Adipose tissue (tissue), 3 donors: ENCODE results near the gene PMPCA. TPM values are rescaled to one million over a fixed set of nuclear protein-coding genes. Genes with fewer than 3 reads are reported as not detected.

Experiments used
- H3K27ac ChIP-seq: one replicate; pipeline ENCODE4 v1.5.1; 2013; ENCODE audit warnings: low read depth, low read length
- WGBS, 3 donors: extraction: QIAGEN DNeasy Blood & Tissue Kit; methylation state at CpG; one replicate each; pipeline ENCODE4 v1.1.7; 2013; 5-methylcytosine and 5-hydroxymethylcytosine counted together
- polyA plus RNA-seq, 3 donors: library from polyadenylated mRNA; stranded (reverse); fragments of 200-250 nt; gene quantifications; one replicate each; pipeline ENCODE4 v1.2.3, GENCODE V29; 2013
- donor health status: healthy with polysubstance abuse.
- donor health status: Bipolar disorder and iron deficiency.
- donor health status: healthy.

Gene PMPCA
- polyA plus RNA-seq, 3 donors, result 22.1 to 63.6 (median 22.9) TPM

DNA sequence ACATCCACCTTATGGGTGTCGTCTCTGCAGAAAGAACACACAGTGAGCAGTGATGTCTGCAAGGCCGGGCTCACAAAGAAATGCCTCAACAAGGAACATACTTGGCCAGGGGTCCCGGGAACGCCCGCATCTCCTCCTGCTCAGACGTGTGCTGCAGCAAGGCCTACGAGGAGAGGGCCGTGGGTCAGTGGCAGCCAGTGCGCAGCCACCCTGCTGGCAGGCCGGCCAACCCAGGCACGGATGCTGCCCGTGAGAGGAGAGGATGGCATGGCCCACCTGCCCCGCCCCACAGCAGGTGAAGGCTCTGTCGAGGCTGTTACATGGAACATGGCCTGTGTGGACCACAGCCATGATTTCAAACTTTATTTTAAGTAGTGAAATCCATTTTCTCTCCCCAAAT lies 53.1 kb downstream of the PMPCA start:
- H3K27ac ChIP-seq, result no peak overlapping the region
- WGBS, 3 donors, result 91 to 94% (median 94%) methylated on average over 14 of the region's 14 CpGs

DNA sequence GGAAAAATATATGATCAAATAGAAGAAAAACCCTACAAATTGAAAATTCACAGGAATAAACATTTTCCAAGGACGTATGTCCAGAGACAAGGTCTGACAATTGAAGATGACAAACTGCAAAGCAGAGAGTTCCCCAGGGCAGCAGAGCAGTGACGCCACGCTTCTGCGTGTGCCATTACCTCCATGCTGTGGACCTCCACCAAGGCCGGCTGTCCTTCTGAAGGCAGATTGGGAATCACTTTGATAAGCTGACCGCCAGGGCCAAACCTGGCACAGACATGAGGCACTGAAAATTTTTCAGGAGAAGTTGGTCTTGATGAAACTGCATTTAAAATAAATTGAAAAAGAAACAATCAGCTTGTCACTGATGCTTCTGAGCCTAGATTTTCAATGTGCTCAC lies 53.8 kb downstream of the PMPCA start:
- 80 to 93% (median 91%) methylated on average over 6 of the region's 6 CpGs for WGBS, 3 donors
- H3K27ac ChIP-seq, result no peak overlapping the region

DNA sequence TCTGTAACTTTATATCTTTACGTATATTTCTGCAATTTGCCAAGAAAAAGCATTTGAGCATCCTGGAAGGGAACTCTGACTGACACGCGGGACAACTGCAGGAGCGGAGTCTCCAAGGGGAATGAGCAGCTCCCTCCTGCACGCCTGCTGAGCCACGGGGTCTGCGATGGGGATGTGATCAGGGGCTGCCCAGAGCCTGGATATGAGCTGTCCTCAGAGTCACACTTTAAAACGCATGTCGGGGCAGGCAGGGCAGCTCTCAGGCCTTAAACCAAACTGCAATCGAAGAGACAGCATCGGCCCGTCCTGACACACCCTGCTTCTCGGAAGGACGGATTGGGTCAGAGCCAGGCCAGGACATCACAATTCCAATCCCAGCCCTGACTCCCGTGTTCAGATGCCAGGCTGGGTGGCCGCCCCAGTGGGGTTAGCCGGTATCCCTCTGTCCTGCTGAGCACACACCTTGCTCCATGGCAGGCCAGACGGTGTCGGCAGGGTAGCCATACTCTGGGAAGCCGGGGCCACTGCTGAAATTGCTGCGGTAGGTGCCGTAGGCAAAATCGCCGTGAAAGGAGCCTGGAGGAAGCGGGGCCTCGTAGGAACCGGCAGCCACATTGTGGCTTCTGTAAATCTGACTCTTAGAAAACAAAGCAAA lies 55.2 kb downstream of the PMPCA start:
- WGBS, 3 donors, result 94 to 95% (median 95%) methylated on average over 27 of the region's 27 CpGs

DNA sequence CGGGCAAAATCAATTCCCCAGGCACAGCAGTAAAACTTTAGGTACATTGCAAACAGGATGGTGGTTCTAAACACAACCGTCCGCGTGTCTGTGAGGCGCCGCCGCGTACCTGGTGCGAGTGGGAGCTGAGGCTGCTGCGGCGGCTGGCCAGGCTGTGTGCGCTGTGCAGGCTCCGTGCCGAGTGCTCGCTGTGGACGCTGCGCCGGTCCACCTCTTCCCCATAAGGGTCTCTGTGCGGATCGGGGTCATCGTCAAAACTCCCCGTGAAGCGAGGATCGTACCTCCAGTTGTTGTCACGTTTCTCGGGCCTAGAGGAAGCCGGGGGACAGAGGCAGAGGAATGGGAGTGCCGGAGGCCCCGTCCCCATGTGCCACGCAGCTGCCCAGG lies 55.7 kb downstream of the PMPCA start:
- H3K27ac ChIP-seq, result no peak overlapping the region
- WGBS, 3 donors, result 96 to 97% (median 96%) methylated on average over 30 of the region's 30 CpGs

More for the DNA sequence above, 55.2 kb downstream of the PMPCA start:
- no peak overlapping the region for H3K27ac ChIP-seq

DNA sequence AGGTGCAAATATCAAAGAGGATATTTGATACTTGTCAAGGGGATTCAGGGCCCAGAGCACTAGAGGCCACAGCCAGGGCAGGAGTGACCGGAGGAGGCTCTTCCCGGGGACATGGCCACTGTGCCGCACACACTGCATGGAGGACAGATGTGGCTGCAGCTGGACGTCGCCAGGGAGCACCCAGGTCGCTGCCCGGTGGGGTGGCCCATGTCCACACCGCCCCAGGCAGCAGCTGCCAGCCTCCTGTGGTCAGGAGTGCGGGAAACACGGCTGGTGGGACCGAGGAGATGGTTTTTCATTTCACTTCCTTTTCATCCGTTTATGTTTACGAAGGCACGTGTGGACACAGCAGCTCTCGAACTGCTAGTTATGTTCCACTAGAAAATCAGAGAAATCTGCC lies 57.3 kb downstream of the PMPCA start:
- 82 to 87% (median 86%) methylated on average over 15 of the region's 15 CpGs for WGBS, 3 donors

DNA sequence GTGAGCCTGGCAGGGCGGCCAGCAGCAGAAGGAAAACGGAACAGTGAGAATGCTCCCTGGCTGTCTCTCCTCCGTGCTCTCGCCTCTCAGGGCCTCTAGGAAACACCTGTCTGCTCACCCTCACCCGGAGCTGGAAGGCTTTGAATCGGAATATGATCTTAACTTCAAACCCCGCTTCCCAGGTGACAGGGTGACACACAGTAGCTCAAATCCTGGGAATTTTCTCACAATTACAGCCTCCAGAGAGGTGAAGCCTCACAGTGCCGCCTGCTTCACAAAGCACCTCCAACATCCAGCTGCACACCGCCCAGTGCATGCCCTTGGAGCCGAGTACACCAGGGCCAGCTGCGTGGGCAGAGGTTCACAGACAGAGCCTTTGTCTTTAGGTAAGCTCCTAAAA lies 59.9 kb downstream of the PMPCA start:
- WGBS, 3 donors, result 87 to 93% (median 87%) methylated on average over 11 of the region's 11 CpGs

More for the DNA sequence above, 57.3 kb downstream of the PMPCA start:
- no peak overlapping the region for H3K27ac ChIP-seq

DNA sequence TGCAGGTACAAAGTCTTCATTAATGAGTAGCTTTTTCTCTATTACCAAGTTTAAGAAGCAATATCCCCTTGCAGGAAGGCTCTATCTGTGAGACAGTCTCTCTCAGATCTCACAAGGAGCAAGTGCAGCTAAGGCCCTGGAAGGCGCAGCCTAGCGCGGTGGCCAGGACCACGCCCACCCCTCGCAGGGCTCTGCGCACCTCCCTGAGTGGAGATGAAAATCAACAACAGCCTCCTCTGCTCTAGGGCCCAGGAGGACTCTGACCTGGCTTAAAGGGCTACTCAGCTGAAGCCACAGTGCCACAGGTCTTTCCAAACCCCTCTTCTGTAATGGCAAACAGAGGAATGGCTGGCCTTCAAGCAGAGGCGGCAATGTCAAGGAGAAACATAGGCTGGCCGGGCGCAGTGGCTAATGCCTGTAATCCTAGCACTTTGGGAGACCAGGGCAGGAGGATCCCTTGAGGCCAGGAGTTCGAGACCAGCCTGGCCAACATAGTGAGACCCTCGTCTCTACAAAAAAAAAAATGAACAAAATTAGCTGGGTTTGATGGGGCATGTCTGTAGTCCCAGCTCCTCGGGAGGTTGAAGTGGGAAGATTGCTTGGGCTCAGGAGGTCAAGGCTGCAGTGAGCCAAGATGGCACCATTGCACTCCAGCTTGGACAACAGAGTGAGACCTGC lies 60.5 kb downstream of the PMPCA start:
- H3K27ac ChIP-seq, result no peak overlapping the region
- 87 to 94% (median 91%) methylated on average over 12 of the region's 12 CpGs for WGBS, 3 donors

More for the DNA sequence above, 59.9 kb downstream of the PMPCA start:
- no peak overlapping the region for H3K27ac ChIP-seq

DNA sequence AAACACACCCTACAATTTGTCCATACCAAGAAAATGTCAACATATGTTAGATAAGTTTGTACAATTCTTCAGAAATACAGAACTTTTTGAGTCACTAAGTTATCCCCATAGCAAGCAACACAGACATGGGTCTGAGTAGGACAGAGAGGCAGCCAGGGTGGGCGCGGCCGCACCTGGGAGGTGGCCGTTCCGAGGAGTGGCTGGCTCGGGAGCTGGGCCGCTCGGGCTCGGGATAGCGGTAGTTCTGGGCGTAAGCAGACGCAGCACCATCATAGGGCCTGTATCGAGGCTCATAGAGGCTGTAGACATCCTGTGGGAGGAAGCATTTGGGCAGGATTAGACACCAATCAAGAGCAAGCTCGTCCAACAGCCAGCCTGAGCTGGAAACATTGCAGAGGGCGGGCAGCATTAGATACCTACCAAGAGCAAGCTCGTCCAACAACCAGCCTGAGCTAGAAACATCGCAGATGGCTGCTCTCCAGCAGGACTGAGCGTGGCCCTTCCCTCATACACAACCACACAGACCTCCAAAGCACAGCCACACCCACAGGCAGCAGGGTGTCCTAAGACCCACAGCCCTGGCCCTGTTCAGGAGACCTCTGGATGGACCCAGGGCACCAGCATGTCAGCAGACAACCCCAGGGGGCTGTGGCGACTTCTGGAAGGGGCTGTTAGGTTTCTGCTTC lies 61.5 kb downstream of the PMPCA start:
- no peak overlapping the region for H3K27ac ChIP-seq
- WGBS, 3 donors, result 90 to 95% (median 92%) methylated on average over 19 of the region's 19 CpGs

DNA sequence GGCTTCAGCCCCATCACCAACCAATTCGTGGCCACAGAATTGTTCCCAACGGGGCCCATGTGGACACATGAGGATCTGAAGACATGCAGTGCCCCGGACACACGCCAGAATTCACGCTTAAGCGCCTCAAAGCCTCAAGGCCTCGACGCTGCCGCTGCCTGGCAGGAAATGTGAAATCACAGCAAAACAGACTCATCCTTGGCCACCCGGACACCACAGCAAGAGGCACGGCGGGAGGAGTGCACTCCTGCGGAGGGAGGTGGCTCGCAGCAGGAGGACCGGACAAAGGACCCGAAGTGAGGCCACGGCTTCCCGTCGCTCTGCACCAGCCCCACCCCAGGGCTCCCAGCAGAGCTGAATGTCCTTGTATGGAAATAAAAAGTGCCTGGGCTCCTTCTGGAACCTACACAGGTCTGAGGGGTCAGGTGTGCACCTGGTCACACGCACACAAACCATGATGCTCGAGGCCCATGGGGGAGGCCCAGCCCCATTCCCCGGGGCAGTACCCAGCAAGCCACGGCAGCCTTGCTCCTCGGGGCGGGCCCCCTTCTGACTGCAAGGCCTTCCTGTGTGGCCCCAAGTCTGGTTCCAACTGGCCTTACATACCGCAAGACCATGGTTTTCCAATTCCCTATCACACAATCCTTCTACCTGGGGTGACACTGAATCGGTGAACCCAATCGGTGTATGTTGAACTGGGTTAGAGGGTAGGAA lies 62.3 kb downstream of the PMPCA start:
- WGBS, 3 donors, result 84 to 87% (median 87%) methylated on average over 28 of the region's 28 CpGs
- no peak overlapping the region for H3K27ac ChIP-seq

DNA sequence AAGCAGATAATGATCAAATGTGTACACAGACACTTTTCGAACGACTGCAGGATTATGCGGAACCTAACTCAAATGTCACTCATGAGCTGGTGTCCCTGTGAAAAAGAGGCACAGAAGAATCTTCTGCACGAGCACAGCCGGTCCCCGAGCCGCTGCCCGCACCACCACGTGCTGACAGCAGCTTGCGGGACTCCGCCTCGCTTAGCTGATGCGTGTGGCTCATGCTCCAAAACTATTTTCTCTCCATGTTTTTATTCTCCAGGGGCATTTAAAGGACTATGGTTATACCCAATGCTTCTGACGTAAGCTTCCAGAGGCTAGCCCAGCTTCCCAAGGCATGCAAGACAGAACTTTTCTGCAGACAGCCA lies 62.9 kb downstream of the PMPCA start:
- WGBS, 3 donors, result 89 to 93% (median 91%) methylated on average over 14 of the region's 14 CpGs

More for the DNA sequence above, 62.9 kb downstream of the PMPCA start:
- no peak overlapping the region for H3K27ac ChIP-seq

Other genes starting within 250 kb of the PMPCA start
- under 1 TPM in 1 of 3 donors, not detected in 2; 0.02 TPM for gene LHX3, start 205.5 kb upstream of the PMPCA start, polyA plus RNA-seq
- gene QSOX2, start 164.8 kb upstream of the PMPCA start, polyA plus RNA-seq, result 1 to 10 TPM; 4.5 to 7.3 (median 6.8) TPM
- under 1 TPM in 2 of 3 donors, not detected in 1; 0.03 to 0.18 TPM for gene CCDC187, start 106.6 kb upstream of the PMPCA start, polyA plus RNA-seq
- gene GPSM1, start 83.1 kb upstream of the PMPCA start, polyA plus RNA-seq, result 10 to 100 TPM in 2 of 3 donors, 1 to 10 TPM in 1; 5.8 to 14.9 (median 11.0) TPM
- gene DNLZ, start 46.9 kb upstream of the PMPCA start, polyA plus RNA-seq, result 10 to 100 TPM; 10.8 to 19.0 (median 15.6) TPM
- 1 to 10 TPM in 2 of 3 donors, under 1 TPM in 1; 0.66 to 2.6 (median 2.2) TPM for gene CARD9, start 37.0 kb upstream of the PMPCA start, polyA plus RNA-seq
- gene SNAPC4, start 10.5 kb upstream of the PMPCA start, polyA plus RNA-seq, result 1 to 10 TPM; 4.3 to 6.7 (median 4.9) TPM
- 10 to 100 TPM; 22.3 to 28.2 (median 24.7) TPM for gene ENTR1, start within 50 bp of the PMPCA start, polyA plus RNA-seq
- gene INPP5E, start 29.2 kb downstream of the PMPCA start, polyA plus RNA-seq, result 10 to 100 TPM in 1 of 3 donors, 1 to 10 TPM in 2; 4.8 to 10.9 (median 9.4) TPM
- gene SEC16A, start 72.4 kb downstream of the PMPCA start, polyA plus RNA-seq, result 10 to 100 TPM; 23.1 to 34.9 (median 30.9) TPM
- gene NOTCH1, start 135.4 kb downstream of the PMPCA start, polyA plus RNA-seq, result 10 to 100 TPM; 10.4 to 35.7 (median 25.0) TPM